HepG2 (cell line): Measurements from ENCODE around the gene ALOX5AP. TPM values are rescaled to one million over a fixed set of nuclear protein-coding genes. Genes with fewer than 3 reads are reported as not detected.

Source experiments
- ARNTL ChIP-seq: sonication (generic); formaldehyde crosslinking; IDR thresholded peaks from 2 replicates; pipeline ENCODE4 v1.4.0; 2020; ENCODE audit warnings: mild to moderate bottlenecking, missing genetic modification reagents
- CENPBD1 ChIP-seq: sonication (generic); formaldehyde crosslinking; IDR thresholded peaks from 2 replicates; pipeline ENCODE4 v1.8.0; 2022; ENCODE audit warnings: missing genetic modification reagents, low read depth, mild to moderate bottlenecking, borderline replicate concordance
- DNMT3B ChIP-seq: conservative IDR thresholded peaks from 2 replicates; pipeline ENCODE4 v1.6.1; 2016; ENCODE audit warnings: missing biosample characterization, control low read depth
- EP300 ChIP-seq, 3 experiments: sonication (generic) in 1 of 3; formaldehyde crosslinking in 1 of 3; IDR thresholded peaks; 2 replicates each; pipeline versions ENCODE4 v1.5.1 to v1.6.1; 2011 to 2020; ENCODE audit warnings: low read depth in 2 of 3, low read length in 2 of 3, borderline replicate concordance in 1 of 3, improper control_type of control experiment in 1 of 3, mild to moderate bottlenecking in 1 of 3, missing genetic modification reagents in 1 of 3, moderate library complexity in 1 of 3
- GTF2F1 ChIP-seq: fragments of 150-350 bp; IDR thresholded peaks from 2 replicates; pipeline ENCODE4 v1.6.1; 2014; ENCODE audit warnings: low read length
- GTF3A ChIP-seq: sonication (generic); formaldehyde crosslinking; conservative IDR thresholded peaks from 2 replicates; pipeline ENCODE4 v1.4.0; 2020; ENCODE audit warnings: mild to moderate bottlenecking, missing genetic modification reagents
- IRX3 ChIP-seq: sonication (generic); formaldehyde crosslinking; IDR thresholded peaks from 2 replicates; pipeline ENCODE4 v1.8.1; 2023; ENCODE audit warnings: mild to moderate bottlenecking, low read depth, missing genetic modification reagents, borderline replicate concordance
- MED1 ChIP-seq: sonication (generic); formaldehyde crosslinking; IDR thresholded peaks from 2 replicates; pipeline ENCODE4 v1.4.0; 2020; ENCODE audit warnings: missing genetic modification reagents
- NFATC3 ChIP-seq: sonication (generic); formaldehyde crosslinking; IDR thresholded peaks from 2 replicates; pipeline ENCODE4 v1.5.1; 2020; ENCODE audit warnings: mild to moderate bottlenecking, missing genetic modification reagents
- POGZ ChIP-seq: sonication (generic); formaldehyde crosslinking; IDR thresholded peaks from 2 replicates; pipeline ENCODE4 v1.4.0; 2020; ENCODE audit warnings: mild to moderate bottlenecking, missing genetic modification reagents
- RAD21 ChIP-seq: fragments of 450-650 bp; formaldehyde crosslinking; IDR thresholded peaks from 2 replicates; pipeline ENCODE4 v1.5.0; 2020; ENCODE audit warnings: mild to moderate bottlenecking
- TCF7L2 ChIP-seq: IDR thresholded peaks from 2 replicates; pipeline ENCODE4 v1.6.1; 2011; ENCODE audit warnings: mild to moderate bottlenecking, low read depth, low read length, moderate library complexity
- THAP9 ChIP-seq: sonication (generic); formaldehyde crosslinking; IDR thresholded peaks from 2 replicates; pipeline ENCODE4; 2020; ENCODE audit warnings: missing genetic modification reagents, mild to moderate bottlenecking, borderline replicate concordance
- U2AF1 ChIP-seq: fragments of 200-400 bp; formaldehyde crosslinking; optimal IDR thresholded peaks from 2 replicates; pipeline ENCODE3; 2017; ENCODE audit warnings: mild to moderate bottlenecking, low read depth, low read length
- ZC3H4 ChIP-seq: sonication (generic); formaldehyde crosslinking; IDR thresholded peaks from 2 replicates; pipeline ENCODE4 v1.4.0; 2020; ENCODE audit warnings: missing genetic modification reagents, borderline replicate concordance
- ZFP1 ChIP-seq: IDR thresholded peaks from 2 replicates; pipeline ENCODE4 v1.6.1; 2016
- ZNF230 ChIP-seq: sonication (generic); formaldehyde crosslinking; IDR thresholded peaks from 2 replicates; pipeline ENCODE4 v1.4.0; 2020; ENCODE audit warnings: mild to moderate bottlenecking, missing genetic modification reagents
- ZNF331 ChIP-seq: sonication (generic); formaldehyde crosslinking; IDR thresholded peaks from 2 replicates; pipeline ENCODE4 v1.4.0; 2020; ENCODE audit warnings: missing genetic modification reagents
- ZNF562 ChIP-seq: sonication (generic); formaldehyde crosslinking; IDR thresholded peaks from 2 replicates; pipeline ENCODE4 v1.8.0; 2022; ENCODE audit warnings: missing genetic modification reagents, borderline replicate concordance
- ZNF652 ChIP-seq: IDR thresholded peaks from 2 replicates; pipeline ENCODE4 v1.6.1; 2016; ENCODE audit warnings: low read depth, borderline replicate concordance
- ZNF775 ChIP-seq: sonication (generic); formaldehyde crosslinking; IDR thresholded peaks from 2 replicates; pipeline ENCODE4 v1.4.0; 2020; ENCODE audit warnings: missing genetic modification reagents, mild to moderate bottlenecking, moderate library complexity, borderline replicate concordance
- ZNF792 ChIP-seq: IDR thresholded peaks from 2 replicates; pipeline ENCODE4 v1.6.1; 2016
- ZNF878 ChIP-seq: sonication (generic); formaldehyde crosslinking; IDR thresholded peaks from 2 replicates; pipeline ENCODE4 v1.8.1; 2023; ENCODE audit warnings: mild to moderate bottlenecking, missing genetic modification reagents, moderate library complexity
- polyA plus RNA-seq, 8 experiments: library from polyadenylated mRNA; depleted of rRNA in 3 of 8; stranded (reverse) in 7 of 8; unstranded in 1 of 8; fragments of >200 nt; fragmentation: Illumina TruSeq in 4 of 8; extraction: Trizol in 4 of 8; gene quantifications; 2 replicates each; pipeline versions ENCODE4 v1.2.1 to v1.2.3, GENCODE V29; 2011 to 2016; ENCODE audit warnings: low read depth in 4 of 8, missing spikeins in 1 of 8, mixed read lengths in 1 of 8; ENCODE audit not compliant: insufficient read depth in 1 of 8
- total RNA-seq, 5 experiments: library from RNA; depleted of rRNA; stranded (reverse); fragments of >200 nt; fragmentation: Illumina TruSeq; extraction: Trizol; gene quantifications; 2 replicates each; pipeline ENCODE4 v1.2.3, GENCODE V29; 2016; ENCODE audit warnings: low read depth in 1 of 5
- TF ChIP-seq, protein P1 (sequence below): sonication (generic); formaldehyde crosslinking; conservative IDR thresholded peaks from 2 replicates; pipeline ENCODE4 v1.5.0; 2020; ENCODE audit warnings: missing genetic modification reagents
- TF ChIP-seq, protein P2 (sequence below): sonication (generic); formaldehyde crosslinking; IDR thresholded peaks from 2 replicates; pipeline ENCODE4 v1.8.0; 2023; ENCODE audit warnings: mild to moderate bottlenecking, missing genetic modification reagents

Gene ALOX5AP
- total and polyA plus RNA-seq, 2 of the 13 experiments (the other 11 are each of a cell fraction or from before 2014, with no cell fraction given) = 0.97 to 1.2 TPM

DNA sequence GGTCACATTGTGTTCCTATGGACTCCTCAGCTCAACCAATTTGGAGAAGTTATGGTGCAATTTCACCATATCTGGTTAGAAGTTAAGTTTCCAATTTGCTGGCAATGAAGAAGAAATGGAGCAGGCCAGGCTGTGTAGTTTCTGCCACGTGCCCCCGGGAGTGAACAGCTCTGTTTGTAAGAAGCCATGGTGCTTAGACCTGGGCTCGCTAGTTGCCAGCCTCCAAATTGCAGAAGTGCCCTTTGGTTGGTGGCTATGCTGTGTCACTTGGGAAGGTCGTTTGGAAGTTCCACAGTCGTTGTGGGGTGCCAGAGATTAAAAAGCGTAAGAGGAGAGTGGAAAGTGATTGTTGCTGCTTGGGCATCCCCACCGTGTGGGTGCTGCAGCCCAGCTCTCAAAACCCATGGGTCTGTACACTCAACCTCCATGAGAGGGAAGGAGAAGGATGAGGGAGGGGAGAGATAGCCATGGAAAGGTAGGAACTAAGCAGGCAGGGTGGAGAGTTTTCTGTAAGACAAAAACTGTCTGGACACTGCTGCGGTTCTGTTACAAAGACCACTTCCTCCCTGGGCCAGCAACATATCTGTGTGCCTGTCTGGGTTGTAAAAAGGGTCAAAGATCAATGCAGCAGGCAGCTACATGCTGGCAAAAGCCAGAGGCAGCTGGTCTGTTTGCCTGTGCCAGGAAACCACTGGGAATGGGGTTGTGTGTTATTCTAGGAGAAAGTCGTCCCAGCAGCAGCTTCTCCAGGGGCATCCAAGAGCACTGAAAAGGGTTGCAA is 10.8 kb downstream of the ALOX5AP start (continued):
- no peak for TF ChIP-seq EP300 (IDR thresholded peaks at IDR 0.05; ENCODE audit: low read depth in 2 of 2, low read length in 2 of 2)
- TF ChIP-seq EP300 (CRISPR knock-in tag; IDR thresholded peaks at IDR 0.05; ENCODE audit: borderline replicate concordance) = no peak
- no peak for TF ChIP-seq ZNF775 (CRISPR knock-in tag)
- no peak for TF ChIP-seq ZNF230 (CRISPR knock-in tag)
- TF ChIP-seq RAD21 (CRISPR knock-in tag) = no peak
- TF ChIP-seq DNMT3B (CRISPR knock-in tag) = no peak
- no peak for TF ChIP-seq ZFP1
- TF ChIP-seq NFATC3 = no peak
- no peak for TF ChIP-seq ZNF562
- no peak for TF ChIP-seq GTF3A
- no peak for TF ChIP-seq ZNF878 (CRISPR knock-in tag)
- TF ChIP-seq MED1 (CRISPR knock-in tag) = 0 out of 2 replicates have a peak, but pooled peaks have one; percentile 21
- no peak for TF ChIP-seq ARNTL (CRISPR knock-in tag)
- TF ChIP-seq, protein P1, sequence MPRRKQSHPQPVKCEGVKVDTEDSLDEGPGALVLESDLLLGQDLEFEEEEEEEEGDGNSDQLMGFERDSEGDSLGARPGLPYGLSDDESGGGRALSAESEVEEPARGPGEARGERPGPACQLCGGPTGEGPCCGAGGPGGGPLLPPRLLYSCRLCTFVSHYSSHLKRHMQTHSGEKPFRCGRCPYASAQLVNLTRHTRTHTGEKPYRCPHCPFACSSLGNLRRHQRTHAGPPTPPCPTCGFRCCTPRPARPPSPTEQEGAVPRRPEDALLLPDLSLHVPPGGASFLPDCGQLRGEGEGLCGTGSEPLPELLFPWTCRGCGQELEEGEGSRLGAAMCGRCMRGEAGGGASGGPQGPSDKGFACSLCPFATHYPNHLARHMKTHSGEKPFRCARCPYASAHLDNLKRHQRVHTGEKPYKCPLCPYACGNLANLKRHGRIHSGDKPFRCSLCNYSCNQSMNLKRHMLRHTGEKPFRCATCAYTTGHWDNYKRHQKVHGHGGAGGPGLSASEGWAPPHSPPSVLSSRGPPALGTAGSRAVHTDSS (CRISPR knock-in tag) = no peak
- no peak for TF ChIP-seq GTF2F1
- TF ChIP-seq TCF7L2 = no peak
- no peak for TF ChIP-seq THAP9
- no peak for TF ChIP-seq U2AF1
- TF ChIP-seq IRX3 (CRISPR knock-in tag) = no peak
- no peak for TF ChIP-seq ZC3H4 (CRISPR knock-in tag)
- TF ChIP-seq ZNF652 (CRISPR knock-in tag) = 0 out of 2 replicates have a peak, but pooled peaks have one; percentile 13
- TF ChIP-seq POGZ (CRISPR knock-in tag) = 0 out of 2 replicates have a peak, but pooled peaks have one; percentile 39
- TF ChIP-seq ZNF792 = peak; percentile 68; the same call in 1 of the 2 replicates
- TF ChIP-seq, protein P2, sequence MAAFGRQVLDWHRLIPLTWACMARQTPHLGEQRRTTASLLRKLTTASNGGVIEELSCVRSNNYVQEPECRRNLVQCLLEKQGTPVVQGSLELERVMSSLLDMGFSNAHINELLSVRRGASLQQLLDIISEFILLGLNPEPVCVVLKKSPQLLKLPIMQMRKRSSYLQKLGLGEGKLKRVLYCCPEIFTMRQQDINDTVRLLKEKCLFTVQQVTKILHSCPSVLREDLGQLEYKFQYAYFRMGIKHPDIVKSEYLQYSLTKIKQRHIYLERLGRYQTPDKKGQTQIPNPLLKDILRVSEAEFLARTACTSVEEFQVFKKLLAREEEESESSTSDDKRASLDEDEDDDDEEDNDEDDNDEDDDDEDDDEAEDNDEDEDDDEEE (CRISPR knock-in tag) = no peak
- peak; percentile 30; the same call in 1 of the 2 replicates for TF ChIP-seq ZNF331 (CRISPR knock-in tag)
- TF ChIP-seq CENPBD1 (CRISPR knock-in tag) = no peak
